Smooth muscle cell (in vitro differentiated cells): ENCODE measurements around the gene FAP. TPM values are rescaled to one million over a fixed set of nuclear protein-coding genes. Genes with fewer than 3 reads are reported as not detected.

Experiments used
- DNase-seq: peaks from one replicate; lab custom pipeline; 2025; ENCODE audit not compliant: unreplicated experiment; lab: John Stamatoyannopoulos, UW
- H2AFZ ChIP-seq: fragments of 200-600 bp; sonication (generic); 2 replicates; pipeline ENCODE4 v1.6.0; 2016; ENCODE audit warnings: antibody characterized with exemption, low read depth, mild to moderate bottlenecking
- H3F3A ChIP-seq: fragments of 200-600 bp; sonication (generic); 2 replicates; pipeline ENCODE4 v1.6.0; 2017; ENCODE audit warnings: antibody characterized with exemption, low read depth
- H3K27ac ChIP-seq: fragments of 200-600 bp; sonication (generic); 2 replicates; pipeline ENCODE4 v1.5.1; 2016; ENCODE audit warnings: low read depth, mild to moderate bottlenecking
- H3K27me3 ChIP-seq: fragments of 200-600 bp; sonication (generic); 2 replicates; pipeline ENCODE4 v1.6.1; 2016; ENCODE audit warnings: low read depth, mild to moderate bottlenecking
- H3K36me3 ChIP-seq: fragments of 200-600 bp; sonication (generic); 2 replicates; pipeline ENCODE4 v1.5.1; 2016; ENCODE audit warnings: low read depth
- H3K4me1 ChIP-seq: fragments of 200-600 bp; sonication (generic); 2 replicates; pipeline ENCODE4 v1.5.1; 2016; ENCODE audit warnings: low read depth
- H3K4me2 ChIP-seq: fragments of 200-600 bp; sonication (generic); 2 replicates; pipeline ENCODE4 v1.6.0; 2016; ENCODE audit warnings: mild to moderate bottlenecking
- H3K4me3 ChIP-seq: fragments of 200-600 bp; sonication (generic); 2 replicates; pipeline ENCODE4 v1.5.1; 2016; ENCODE audit warnings: mild to moderate bottlenecking
- H3K79me2 ChIP-seq: fragments of 200-600 bp; sonication (generic); 2 replicates; pipeline ENCODE4 v1.6.0; 2016; ENCODE audit warnings: low read depth, mild to moderate bottlenecking
- H3K9ac ChIP-seq: fragments of 200-600 bp; sonication (generic); 2 replicates; pipeline ENCODE4 v1.6.0; 2016; ENCODE audit warnings: low read depth
- H3K9me3 ChIP-seq: fragments of 200-600 bp; sonication (generic); replicated peaks from 2 replicates; pipeline ENCODE4 v1.5.1; 2016; ENCODE audit warnings: low read depth
- H4K20me1 ChIP-seq: fragments of 200-600 bp; sonication (generic); 2 replicates; pipeline ENCODE4 v1.6.0; 2016; ENCODE audit warnings: low read depth
- CTCF ChIP-seq: fragments of 200-600 bp; sonication (generic); IDR thresholded peaks from 2 replicates; pipeline ENCODE4 v1.5.1; 2017; ENCODE audit warnings: borderline replicate concordance, mild to moderate bottlenecking, antibody characterized with exemption; ENCODE audit not compliant: insufficient read depth, poor library complexity, severe bottlenecking
- WGBS: methylation state at CpG from one replicate; pipeline ENCODE4 v1.1.7; 2016; ENCODE audit warnings: low lambda C conversion rate; 5-methylcytosine and 5-hydroxymethylcytosine counted together
- polyA plus RNA-seq: library from polyadenylated mRNA; unstranded; fragments of >200 nt; fragmentation: Nextera tagmentation; extraction: Ambion mirVana; gene quantifications from 2 replicates; pipeline ENCODE4 v1.2.1, GENCODE V29; 2016
- total RNA-seq: library from RNA; depleted of rRNA; stranded (reverse); fragments of >200 nt; gene quantifications from 2 replicates; pipeline ENCODE4 v1.2.3, GENCODE V29; 2014

The FAP gene
- total RNA-seq, result 47.0 and 94.5 TPM in 2 replicates
- polyA plus RNA-seq, result 22.3 and 29.6 TPM in 2 replicates

GRCh38 chr2:162243294-162243693 is at the start of gene FAP:
Gene FAP, minus strand, starts transcription at chr2:162243445. Its CDS starts 118 bp downstream, at chr2:162243327.
- Histone ChIP-seq H4K20me1 (no peaks in the 10 kb centered on the region), H3K4me2 (peak within 1 kb of the TSS; percentile 86), H2AFZ (no peak within 1 kb of the TSS), H3K36me3 (no peaks in the 10 kb centered on the region), H3F3A (peaks cover 32% of the 10 kb centered on the region), H3K9me3 (no peaks in the 10 kb centered on the region), H3K4me3 (peak within 1 kb of the TSS; percentile 42), H3K79me2 (peaks cover 25% of the 10 kb centered on the region), H3K27ac (peak within 1 kb of the TSS; percentile 99), H3K27me3 (no peaks in the 10 kb centered on the region), H3K9ac (peak within 1 kb of the TSS; percentile 82), H3K4me1 (peaks cover 39% of the 10 kb centered on the region)
- TF ChIP-seq CTCF, result no peak
- WGBS, result 10% methylated on average over 6 of the region's 6 CpGs
- no peak for DNase-seq

- TF ChIP-seq CTCF, result no peak
- DNase-seq, result no peak
- Histone ChIP-seq H2AFZ (no peak overlapping the region), H3K4me3 (no peak overlapping the region), H3F3A (no peaks in the 10 kb centered on the region), H4K20me1 (no peaks in the 10 kb centered on the region), H3K79me2 (no peaks in the 10 kb centered on the region), H3K9me3 (no peaks in the 10 kb centered on the region), H3K9ac (no peak overlapping the region), H3K27ac (no peak overlapping the region), H3K4me2 (no peak overlapping the region), H3K27me3 (no peaks in the 10 kb centered on the region), H3K36me3 (no peaks in the 10 kb centered on the region), H3K4me1 (no peaks in the 10 kb centered on the region)
- 91% methylated on average over 3 of the region's 3 CpGs for WGBS
These were observed 48.5 kb upstream of the FAP start for GRCh38 chr2:162291748-162292147.

GRCh38 chr2:162282765-162283425 is 39.6 kb upstream of the FAP start:
- H4K20me1 ChIP-seq, result no peaks in the 10 kb centered on the region
- no peak overlapping the region for H3K4me2 ChIP-seq
- no peak overlapping the region for H3K9ac ChIP-seq
- TF ChIP-seq CTCF, result no peak
- no peaks in the 10 kb centered on the region for H3K79me2 ChIP-seq
- no peak for DNase-seq
- no peaks in the 10 kb centered on the region for H3K27me3 ChIP-seq
- WGBS, result 64% methylated on average over 4 of the region's 4 CpGs
- no peaks in the 10 kb centered on the region for H3F3A ChIP-seq
- no peak overlapping the region for H2AFZ ChIP-seq
- H3K9me3 ChIP-seq, result no peaks in the 10 kb centered on the region
- no peaks in the 10 kb centered on the region for H3K4me1 ChIP-seq
- no peak overlapping the region for H3K4me3 ChIP-seq
- no peak overlapping the region for H3K27ac ChIP-seq
- no peaks in the 10 kb centered on the region for H3K36me3 ChIP-seq

GRCh38 chr2:162280654-162281053 is 37.4 kb upstream of the FAP start:
- Histone ChIP-seq H3K9me3 (no peaks in the 10 kb centered on the region), H3K79me2 (no peaks in the 10 kb centered on the region), H2AFZ (no peak overlapping the region), H3K4me3 (no peak overlapping the region), H3K9ac (no peak overlapping the region), H3K36me3 (no peaks in the 10 kb centered on the region), H3K27me3 (no peaks in the 10 kb centered on the region), H4K20me1 (no peaks in the 10 kb centered on the region), H3K27ac (no peak overlapping the region), H3K4me2 (no peak overlapping the region), H3K4me1 (no peaks in the 10 kb centered on the region), H3F3A (no peaks in the 10 kb centered on the region)
- no peak for DNase-seq
- WGBS, result 89% methylated on average over 1 of the region's 1 CpG
- TF ChIP-seq CTCF, result no peak
